Measurements from ENCODE around the gene KNDC1.

KNDC1 gene

DNA sequence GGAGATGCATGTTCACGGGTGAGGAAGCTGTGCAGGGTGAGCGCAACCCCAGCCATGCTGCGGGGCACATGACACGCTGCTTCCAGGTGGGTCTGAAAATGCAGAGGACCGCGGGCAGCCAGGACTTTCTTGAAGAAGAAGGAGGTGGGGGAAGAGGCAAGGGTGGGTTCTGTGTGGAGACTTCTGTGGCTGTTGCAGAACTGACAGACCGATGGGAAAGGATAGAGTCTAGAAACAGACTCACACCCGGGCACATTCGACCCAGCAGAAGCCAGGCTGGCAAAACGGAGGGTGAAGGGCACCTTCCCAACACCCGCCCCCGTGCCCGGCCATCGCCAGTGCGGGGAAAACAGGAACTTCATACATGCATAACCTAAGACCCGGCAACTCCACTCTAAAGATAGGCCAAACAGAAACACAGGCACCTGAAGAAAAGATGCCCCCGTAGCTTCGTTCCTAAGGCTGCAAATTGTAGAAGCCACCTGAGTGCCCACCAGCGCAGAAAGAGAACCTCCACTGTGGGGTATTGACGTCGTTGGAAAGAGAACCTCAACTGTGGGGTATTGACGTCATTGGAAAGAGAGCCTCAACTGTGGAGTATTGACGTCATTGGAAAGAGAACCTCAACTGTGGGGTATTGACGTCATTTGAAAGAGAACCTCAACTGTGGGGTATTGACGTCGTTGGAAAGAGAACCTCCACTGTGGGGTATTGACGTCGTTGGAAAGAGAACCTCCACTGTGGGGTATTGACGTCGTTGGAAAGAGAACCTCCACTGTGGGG, 4.8 kb upstream of the KNDC1 start:
- in situ Hi-C loops (cut with HindIII; ENCODE audit: low pct_unique_long_range_greater_than_20kb, low sequenced_read_pairs) = no loop called here
- DNase-seq (ENCODE audit: low read depth in 1 of 2, low spot score in 1 of 2) = no peak
- TF ChIP-seq JUND (IDR thresholded peaks at IDR 0.05; ENCODE audit: low read depth) = no peak

DNA sequence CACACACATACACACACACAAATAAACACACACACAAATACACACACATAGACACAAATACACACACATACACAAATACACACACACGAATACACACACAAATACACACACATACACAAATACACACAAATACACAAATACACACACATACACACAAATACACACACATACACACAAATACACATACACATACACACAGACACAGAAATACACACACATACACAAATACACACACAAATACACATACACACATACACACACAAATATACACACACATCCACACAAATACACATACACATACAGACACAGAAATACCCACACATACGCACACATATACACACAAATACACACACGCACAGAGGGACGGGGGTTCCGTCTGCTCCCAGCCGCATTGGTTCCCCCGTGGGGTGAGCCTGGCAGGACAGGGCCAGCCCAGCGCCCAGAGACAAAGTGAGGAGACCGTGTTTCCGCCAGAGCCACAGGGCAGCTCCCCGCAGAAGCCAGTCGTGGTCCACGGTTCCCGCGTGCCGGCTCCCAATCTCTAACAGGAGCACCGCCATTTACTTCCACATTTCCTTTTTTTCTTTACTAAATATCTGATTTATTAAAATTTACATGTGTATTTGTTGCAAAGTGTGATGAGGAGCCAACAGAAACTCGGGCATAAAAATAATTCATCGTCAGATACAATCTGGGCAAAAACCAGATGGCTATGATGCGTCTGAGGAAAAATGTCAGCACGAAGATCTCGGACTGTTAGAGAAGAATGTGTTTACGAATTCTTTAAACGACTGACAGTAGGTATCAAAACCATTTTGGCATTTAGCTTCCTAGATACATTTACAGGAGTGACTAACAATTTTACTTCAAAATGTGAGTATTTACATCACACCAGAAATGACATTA, 3.1 kb upstream of the KNDC1 start:
- in situ Hi-C loops (cut with HindIII; ENCODE audit: low pct_unique_long_range_greater_than_20kb, low sequenced_read_pairs) = no loop called here
- TF ChIP-seq JUND (IDR thresholded peaks at IDR 0.05; ENCODE audit: low read depth) = no peak
- no peak for DNase-seq (ENCODE audit: low read depth in 1 of 2, low spot score in 1 of 2)

DNA sequence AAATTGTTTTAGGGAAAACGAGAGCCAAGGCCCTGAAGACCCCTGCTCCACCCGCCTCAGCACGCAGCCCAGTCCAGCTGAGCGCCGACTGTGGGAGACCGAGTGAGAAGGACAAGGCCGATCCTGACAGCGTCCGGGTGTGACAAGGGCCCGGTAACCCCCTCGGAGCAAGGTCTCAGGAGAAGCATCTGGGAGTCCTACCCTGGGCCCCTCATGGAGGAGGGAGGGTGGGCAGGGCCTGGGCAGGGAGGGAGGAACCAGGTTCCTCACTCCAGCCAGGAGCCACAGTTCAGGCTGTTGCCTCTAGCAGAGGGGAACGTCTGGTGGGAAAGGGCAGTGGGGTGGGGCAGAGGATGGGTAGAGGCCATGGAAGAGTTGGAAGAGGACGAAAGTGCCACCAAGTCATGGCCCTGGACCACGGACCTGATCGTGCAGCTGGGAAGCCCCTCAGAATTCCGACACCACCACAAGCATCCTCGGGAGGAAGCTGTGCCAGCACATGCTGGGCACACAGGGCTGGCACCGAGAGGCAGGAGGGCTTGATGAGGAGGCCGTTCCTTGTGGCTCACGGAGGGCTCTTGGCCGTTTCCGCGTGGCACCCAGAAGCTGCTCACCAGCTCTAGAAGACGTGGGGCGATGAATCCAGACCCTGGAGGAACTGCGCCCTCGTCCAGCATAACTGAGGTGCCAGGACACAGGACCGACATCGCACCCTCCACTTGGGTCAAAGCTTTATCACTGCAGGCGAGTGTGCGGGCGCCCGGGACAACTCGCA, 2.2 kb upstream of the KNDC1 start:
- DNase-seq (ENCODE audit: low read depth in 1 of 2, low spot score in 1 of 2) = no peak
- in situ Hi-C loops (cut with HindIII; ENCODE audit: low pct_unique_long_range_greater_than_20kb, low sequenced_read_pairs) = no loop called here
- no peak for TF ChIP-seq JUND (IDR thresholded peaks at IDR 0.05; ENCODE audit: low read depth)

DNA sequence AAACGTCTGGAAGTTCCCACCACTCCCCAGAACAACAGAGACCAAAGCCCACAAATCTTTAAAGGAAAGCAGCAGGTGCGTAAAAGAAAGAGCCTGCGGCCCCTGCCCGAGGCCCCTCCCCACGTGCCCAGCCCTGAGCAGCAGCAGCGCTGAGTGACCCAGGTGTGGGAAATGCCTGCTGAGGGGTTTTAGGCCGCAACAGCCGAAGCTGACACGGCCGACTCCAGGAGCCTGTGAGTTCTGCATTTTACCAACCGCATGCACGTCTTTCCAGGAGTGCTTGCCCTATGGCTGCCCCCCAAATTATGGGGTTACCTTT, 1.6 kb upstream of the KNDC1 start:
- in situ Hi-C loops (cut with HindIII; ENCODE audit: low pct_unique_long_range_greater_than_20kb, low sequenced_read_pairs) = no loop called here
- DNase-seq (ENCODE audit: low read depth in 1 of 2, low spot score in 1 of 2) = no peak
- TF ChIP-seq JUND (IDR thresholded peaks at IDR 0.05; ENCODE audit: low read depth) = no peak

DNA sequence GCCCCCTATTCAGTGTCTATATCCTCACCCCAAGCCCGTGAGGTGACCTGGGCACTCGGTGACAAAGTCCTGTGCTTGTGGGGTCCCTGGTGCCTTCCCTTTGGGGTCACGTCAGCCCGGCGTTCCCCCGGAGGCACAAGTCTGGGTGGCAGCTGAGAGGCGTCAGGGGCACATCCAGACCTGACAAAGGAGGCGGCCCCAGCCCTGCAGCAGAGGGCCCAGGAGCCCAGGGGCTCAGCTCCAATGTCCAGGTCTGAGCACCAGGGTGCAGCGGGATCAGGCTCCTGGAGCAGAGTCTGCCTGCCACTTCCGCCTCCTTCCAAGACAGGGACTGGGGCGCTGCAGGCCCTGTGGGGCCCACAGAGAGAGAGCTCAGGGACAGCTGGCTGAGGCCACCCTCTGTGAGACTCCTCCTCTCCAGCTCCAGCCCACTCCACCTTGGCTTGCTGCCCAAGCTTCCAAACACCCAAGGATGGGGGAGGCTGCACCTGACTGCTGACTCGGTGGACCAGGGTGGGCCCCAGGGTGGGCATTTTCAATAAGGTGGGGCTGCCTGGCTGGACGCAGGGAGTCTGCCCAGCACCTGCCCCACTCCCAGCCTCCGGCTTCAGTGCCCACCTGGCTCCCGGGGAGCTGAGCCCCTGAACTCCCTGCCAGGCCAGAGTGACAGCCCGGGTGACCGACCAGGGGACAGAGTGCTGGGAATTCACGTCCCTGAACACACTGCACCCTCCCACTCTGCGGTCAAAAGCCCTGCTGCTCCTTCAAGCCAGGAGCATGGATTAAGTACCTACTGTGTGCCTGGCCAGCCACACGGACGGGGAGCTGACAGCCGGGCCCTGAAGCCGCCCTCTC, 1.0 kb upstream of the KNDC1 start:
- in situ Hi-C loops (cut with HindIII; ENCODE audit: low pct_unique_long_range_greater_than_20kb, low sequenced_read_pairs) = no loop called here
- DNase-seq (ENCODE audit: low read depth in 1 of 2, low spot score in 1 of 2) = peak in 1 of 2 experiments; percentile 41
- no peak for TF ChIP-seq JUND (IDR thresholded peaks at IDR 0.05; ENCODE audit: low read depth)

GRCh38 chr10:133159611-133159949, 439 bp upstream of the KNDC1 start:
- no peak for TF ChIP-seq JUND (IDR thresholded peaks at IDR 0.05; ENCODE audit: low read depth)
- in situ Hi-C loops (cut with HindIII; ENCODE audit: low pct_unique_long_range_greater_than_20kb, low sequenced_read_pairs) = no loop called here

GRCh38 chr10:133160826-133161471, 930 bp downstream of the KNDC1 start:
- in situ Hi-C loops (cut with HindIII; ENCODE audit: low pct_unique_long_range_greater_than_20kb, low sequenced_read_pairs) = no loop called here
- TF ChIP-seq JUND (IDR thresholded peaks at IDR 0.05; ENCODE audit: low read depth) = no peak
- DNase-seq (ENCODE audit: low read depth in 1 of 2, low spot score in 1 of 2) = no peak

More at GRCh38 chr10:133159611-133159949, 439 bp upstream of the KNDC1 start:
- no peak for DNase-seq (ENCODE audit: low read depth in 1 of 2, low spot score in 1 of 2)

- in situ Hi-C loops (cut with HindIII; ENCODE audit: low pct_unique_long_range_greater_than_20kb, low sequenced_read_pairs) = no loop called here
- DNase-seq (ENCODE audit: low read depth in 1 of 2, low spot score in 1 of 2) = no peak
- TF ChIP-seq JUND (IDR thresholded peaks at IDR 0.05; ENCODE audit: low read depth) = no peak
Observed at GRCh38 chr10:133161486-133162109, 1.6 kb downstream of the KNDC1 start.

GRCh38 chr10:133162178-133162909, 2.3 kb downstream of the KNDC1 start:
- peak; percentile 45 to 66 for DNase-seq (ENCODE audit: low read depth in 1 of 2, low spot score in 1 of 2)
- no peak for TF ChIP-seq JUND (IDR thresholded peaks at IDR 0.05; ENCODE audit: low read depth)
- in situ Hi-C loops (cut with HindIII; ENCODE audit: low pct_unique_long_range_greater_than_20kb, low sequenced_read_pairs) = no loop called here

DNA sequence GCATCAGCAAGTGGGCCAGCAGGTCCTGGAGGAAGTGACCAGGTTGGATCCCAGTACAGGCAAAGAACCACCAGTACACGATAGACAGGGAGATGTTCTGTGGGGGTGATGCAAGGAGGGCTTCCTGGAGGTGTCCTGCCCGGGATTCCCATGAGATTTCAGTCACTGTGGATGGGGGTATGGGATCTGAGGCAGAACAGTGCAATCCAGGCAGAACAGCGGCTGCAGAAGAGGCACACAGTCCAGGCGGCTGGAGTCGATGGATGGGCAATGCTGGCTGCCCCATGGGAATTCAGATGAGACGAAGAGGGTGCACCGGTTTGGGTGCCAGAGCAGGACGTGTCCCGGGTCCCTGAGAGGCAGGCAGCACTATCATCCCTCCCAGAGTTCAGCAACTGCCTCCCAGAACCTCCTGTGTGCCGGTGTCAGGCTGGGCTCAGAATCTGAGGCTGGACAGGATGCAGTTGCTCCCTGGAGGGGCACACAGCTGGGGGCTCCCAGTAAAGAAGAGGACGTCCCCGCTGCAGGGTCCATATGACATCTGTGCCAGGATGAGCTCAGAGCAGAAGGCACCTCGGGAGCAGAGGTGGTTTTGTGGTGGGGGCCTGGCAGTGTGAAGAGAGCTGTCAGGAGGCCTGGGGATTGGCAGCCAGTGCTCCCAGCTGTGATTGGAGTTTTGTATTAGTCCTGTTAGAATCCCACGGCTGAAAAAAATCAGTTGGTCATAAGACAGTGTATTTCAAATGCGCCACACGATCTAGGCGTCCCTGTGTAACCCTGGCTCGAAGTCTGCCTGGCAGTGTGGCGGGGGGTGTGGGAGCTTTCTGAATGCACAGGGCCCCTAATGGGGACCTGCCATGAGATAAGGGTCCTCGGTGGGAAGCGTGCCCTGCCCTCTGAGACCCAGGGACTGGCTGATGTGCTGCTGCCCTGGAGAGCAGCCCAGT, 3.2 kb downstream of the KNDC1 start:
- TF ChIP-seq JUND (IDR thresholded peaks at IDR 0.05; ENCODE audit: low read depth) = no peak
- no peak for DNase-seq (ENCODE audit: low read depth in 1 of 2, low spot score in 1 of 2)
- in situ Hi-C loops (cut with HindIII; ENCODE audit: low pct_unique_long_range_greater_than_20kb, low sequenced_read_pairs) = no loop called here
